Measurements from ENCODE around the gene POLR1G.

- TF ChIP-seq CTCF (IDR thresholded peaks at IDR 0.05; ENCODE audit: low read length) (no peak), EZH2 (optimal IDR thresholded peaks at IDR 0.05; ENCODE audit: low read depth, low read length) (no peak), EZH2phosphoT487 (IDR thresholded peaks at IDR 0.05; ENCODE audit: low read length) (no peak)
Observed at GRCh38 chr19:45440259-45440638, 33.8 kb downstream of the POLR1G start.
